IMR-90 (cell line): ENCODE measurements around the gene TSR3. TPM values are rescaled to one million over a fixed set of nuclear protein-coding genes. Genes with fewer than 3 reads are reported as not detected.
A peak's percentile ranks its signal among the peaks of the same experiment; 100 is the strongest.

ENCODE experiments used
- ATAC-seq: fragments of 200-7000 bp; cut with Tn5 transposase; 2 replicates; pipeline ENCODE4 v1.9.1; 2020; ENCODE audit warnings: low read depth, mild to moderate bottlenecking, moderate library complexity
- BruUV-seq: library from RNA; stranded (reverse); fragments of 400-500 nt; replicated peaks from 2 replicates; lab custom pipeline; 2021; lab: Mats Ljungman, UMichigan
- CTCF ChIA-PET: fragments of 300-600 bp; formaldehyde crosslinking; extraction: SDS; loops from one replicate; lab custom pipeline; 2021; ENCODE audit warnings: antibody characterized with exemption; lab: Yijun Ruan, JAX
- POLR2A ChIA-PET: fragments of 300-600 bp; sonication (Branson Sonifier 250); formaldehyde crosslinking; loops from one replicate; lab custom pipeline; 2022; ENCODE audit warnings: antibody characterized with exemption; ENCODE audit not compliant: unreplicated experiment; lab: Charles Lee
- DNase-seq: peaks from one replicate; pipeline ENCODE4 v3.0.0; 2013
- H2AFZ ChIP-seq: replicated peaks from 2 replicates; pipeline ENCODE3; 2013; ENCODE audit warnings: low read length, mild to moderate bottlenecking; ENCODE audit not compliant: poor library complexity
- H2AK5ac ChIP-seq: 2 replicates; pipeline ENCODE4 v1.6.1; 2013; ENCODE audit warnings: low read depth, low read length, inconsistent platforms
- H2AK9ac ChIP-seq: replicated peaks from 2 replicates; pipeline ENCODE3; 2013; ENCODE audit warnings: mild to moderate bottlenecking, low read depth, low read length, moderate library complexity; ENCODE audit not compliant: poor library complexity
- H2BK120ac ChIP-seq: 2 replicates; pipeline ENCODE4 v1.6.1; 2013; ENCODE audit warnings: low read depth, low read length, inconsistent platforms
- H2BK15ac ChIP-seq: 3 replicates; pipeline ENCODE4 v1.6.1; 2013; ENCODE audit warnings: low read depth, low read length, inconsistent platforms
- H2BK20ac ChIP-seq: 2 replicates; pipeline ENCODE4 v1.6.1; 2013; ENCODE audit warnings: low read depth, mild to moderate bottlenecking, inconsistent platforms, low read length, moderate library complexity
- H2BK5ac ChIP-seq: 2 replicates; pipeline ENCODE4 v1.6.1; 2013; ENCODE audit warnings: mild to moderate bottlenecking, low read depth, low read length, inconsistent platforms; ENCODE audit not compliant: poor library complexity, severe bottlenecking
- H3K14ac ChIP-seq: replicated peaks from 2 replicates; pipeline ENCODE4 v1.6.1; 2013; ENCODE audit warnings: low read depth, low read length, inconsistent platforms
- H3K18ac ChIP-seq: 2 replicates; pipeline ENCODE4 v1.6.1; 2013; ENCODE audit warnings: low read depth, low read length, control low read depth
- H3K23ac ChIP-seq: 2 replicates; pipeline ENCODE4 v1.6.1; 2013; ENCODE audit warnings: low read depth, low read length, inconsistent platforms
- H3K27ac ChIP-seq: 2 replicates; pipeline ENCODE4 v1.5.1; 2013; ENCODE audit warnings: mild to moderate bottlenecking, control low read depth, low read length; ENCODE audit not compliant: insufficient read depth
- H3K27me3 ChIP-seq: 2 replicates; pipeline ENCODE4 v1.6.1; 2013; ENCODE audit warnings: low read length; ENCODE audit not compliant: control insufficient read depth, insufficient read depth
- H3K36me3 ChIP-seq: 2 replicates; pipeline ENCODE4 v1.6.1; 2013; ENCODE audit warnings: low read length, mixed read lengths; ENCODE audit not compliant: control insufficient read depth, insufficient read depth
- H3K4ac ChIP-seq: 2 replicates; pipeline ENCODE4 v1.6.1; 2013; ENCODE audit warnings: low read depth, low read length, inconsistent platforms
- H3K4me1 ChIP-seq: 2 replicates; pipeline ENCODE4 v1.6.1; 2013; ENCODE audit warnings: low read length, mixed read lengths; ENCODE audit not compliant: control insufficient read depth, insufficient read depth
- H3K4me2 ChIP-seq: 2 replicates; pipeline ENCODE4 v1.6.1; 2013; ENCODE audit warnings: low read depth, mild to moderate bottlenecking, control low read depth, low read length, moderate library complexity
- H3K4me3 ChIP-seq: 2 replicates; pipeline ENCODE4 v1.5.1; 2013; ENCODE audit warnings: low read depth, mild to moderate bottlenecking, control low read depth, low read length, moderate library complexity; ENCODE audit not compliant: insufficient read depth
- H3K56ac ChIP-seq: 2 replicates; pipeline ENCODE4 v1.6.1; 2013; ENCODE audit warnings: low read length, inconsistent platforms; ENCODE audit not compliant: insufficient read depth; ENCODE audit errors: extremely low read depth
- H3K79me1 ChIP-seq, 2 experiments: 2 replicates each; pipeline ENCODE4 v1.6.1; 2013; ENCODE audit warnings: low read length in 2 of 2, inconsistent platforms in 1 of 2, low read depth in 1 of 2
- H3K9ac ChIP-seq: 2 replicates; pipeline ENCODE4 v1.6.1; 2013; ENCODE audit warnings: low read depth, low read length, control low read depth
- H3K9me1 ChIP-seq: 2 replicates; pipeline ENCODE4 v1.6.1; 2013; ENCODE audit warnings: low read length, inconsistent platforms; ENCODE audit not compliant: insufficient read depth
- H3K9me3 ChIP-seq: 2 replicates; pipeline ENCODE4 v1.6.1; 2013; ENCODE audit warnings: low read length; ENCODE audit not compliant: control insufficient read depth, insufficient read depth
- H4K20me1 ChIP-seq: 2 replicates; pipeline ENCODE4 v1.6.1; 2013; ENCODE audit warnings: low read length, inconsistent platforms; ENCODE audit not compliant: insufficient read depth
- H4K5ac ChIP-seq: 2 replicates; pipeline ENCODE4 v1.6.1; 2013; ENCODE audit warnings: mild to moderate bottlenecking, low read depth, low read length, control low read depth
- H4K8ac ChIP-seq, 2 experiments: 2 replicates each; pipeline ENCODE4 v1.6.1; 2013; ENCODE audit warnings: low read depth in 2 of 2, low read length in 2 of 2, control low read depth in 1 of 2, inconsistent platforms in 1 of 2
- H4K91ac ChIP-seq: 2 replicates; pipeline ENCODE4 v1.6.1; 2013; ENCODE audit warnings: low read depth, low read length, inconsistent platforms; ENCODE audit not compliant: insufficient read depth
- BHLHE40 ChIP-seq: fragments of 150-350 bp; IDR thresholded peaks from 2 replicates; pipeline ENCODE4 v1.6.1; 2016; ENCODE audit warnings: mild to moderate bottlenecking, low read depth, low read length
- CHD1 ChIP-seq: IDR thresholded peaks from 2 replicates; pipeline ENCODE4 v1.6.1; 2012; ENCODE audit warnings: low read depth, low read length, improper control_type of control experiment
- ELK1 ChIP-seq: fragments of 150-350 bp; IDR thresholded peaks from 2 replicates; pipeline ENCODE4 v1.6.1; 2016; ENCODE audit warnings: low read depth, mild to moderate bottlenecking, low read length, moderate library complexity, borderline replicate concordance
- MAZ ChIP-seq: IDR thresholded peaks from 2 replicates; pipeline ENCODE4 v1.6.1; 2012; ENCODE audit warnings: low read depth, mild to moderate bottlenecking, low read length, improper control_type of control experiment, moderate library complexity, borderline replicate concordance
- NFE2L2 ChIP-seq: fragments of 150-350 bp; IDR thresholded peaks from 2 replicates; pipeline ENCODE4 v1.6.1; 2016; ENCODE audit warnings: low read depth, mild to moderate bottlenecking, low read length
- RAD21 ChIP-seq: IDR thresholded peaks from 2 replicates; pipeline ENCODE4 v1.6.1; 2012; ENCODE audit warnings: low read length, improper control_type of control experiment
- RFX5 ChIP-seq: IDR thresholded peaks from 2 replicates; pipeline ENCODE4 v1.8.0; 2012; ENCODE audit warnings: low read depth, mild to moderate bottlenecking, low read length, moderate library complexity
- SMC3 ChIP-seq: fragments of 150-350 bp; IDR thresholded peaks from 2 replicates; pipeline ENCODE4 v1.6.1; 2016; ENCODE audit warnings: low read depth, mild to moderate bottlenecking, antibody characterized with exemption, low read length, moderate library complexity
- WGBS, 2 experiments: methylation state at CpG; one replicate each; pipeline versions ENCODE4 v1.1.5 to v1.1.7; 2013; ENCODE audit warnings: missing lambda C conversion rate in 2 of 2; ENCODE audit not compliant: insufficient read length in 1 of 2; ENCODE audit errors: extremely low coverage in 2 of 2; 5-methylcytosine and 5-hydroxymethylcytosine counted together
- dilution Hi-C: fragments of 300-500 bp; cut with HindIII; formaldehyde crosslinking; loops from one replicate; pipeline ENCODE4 v1.14.3; 2018; ENCODE audit warnings: low sequenced_read_pairs; ENCODE audit not compliant: unreplicated experiment
- in situ Hi-C: fragments of 300-500 bp; cut with MboI; formaldehyde crosslinking; loops from 3 replicates; pipeline ENCODE4 v1.14.3; 2019; ENCODE audit warnings: low sequenced_read_pairs, inconsistent platforms, mixed read lengths
- intact Hi-C: fragments of 100-400 bp; cut with micrococcal nuclease; formaldehyde crosslinking; loops from 2 replicates; pipeline ENCODE4 v1.10.0; 2022
- polyA plus RNA-seq, 3 experiments: library from polyadenylated mRNA; depleted of rRNA; stranded (reverse); fragments of >200 nt; gene quantifications; 2 replicates each; pipeline ENCODE4 v1.2.3, GENCODE V29; 2012; ENCODE audit warnings: low replicate concordance in 1 of 3
- total RNA-seq: library from RNA; depleted of rRNA; stranded (reverse); fragments of >200 nt; gene quantifications from 2 replicates; pipeline ENCODE4 v1.2.3, GENCODE V29; 2012
- TF ChIP-seq, protein P1 (sequence below): fragments of 150-350 bp; IDR thresholded peaks from 2 replicates; pipeline ENCODE4 v1.6.1; 2017; ENCODE audit warnings: mild to moderate bottlenecking, antibody characterized with exemption, low read length, low read depth

The TSR3 gene
- total and polyA plus RNA-seq, 2 of the 4 experiments (the other 2 are of a cell fraction) = 38.0 to 52.9 TPM

GRCh38 chr16:1383556-1383955, 31.9 kb upstream of the TSR3 start:
- Histone ChIP-seq H3K36me3 (peaks cover 23% of the 10 kb centered on the region), H3K4ac (no peak overlapping the region), H4K91ac (no peak overlapping the region), H3K18ac (no peak overlapping the region), H2BK15ac (no peak overlapping the region), H4K5ac (no peak overlapping the region), H2BK20ac (no peak overlapping the region), H3K27me3 (no peaks in the 10 kb centered on the region), H3K79me1 (peaks cover 2 to 6% of the 10 kb centered on the region in 2 experiments; a peak in 3 of 4 replicates), H3K27ac (no peak overlapping the region), H2AFZ (no peak overlapping the region), H3K9ac (no peak overlapping the region), H4K8ac (no peak overlapping the region), H3K14ac (no peak overlapping the region), H2BK120ac (no peak overlapping the region), H3K4me3 (no peak overlapping the region), H3K9me3 (no peaks in the 10 kb centered on the region), H2BK5ac (no peak overlapping the region), H4K20me1 (no peaks in the 10 kb centered on the region), H3K56ac (no peak overlapping the region), H3K23ac (no peak overlapping the region), H2AK9ac (peak overlapping the region; percentile 13), H3K4me2 (no peak overlapping the region), H2AK5ac (no peak overlapping the region), H3K9me1 (0 out of 2 replicates have a peak, but pooled peaks cover 2% of the 10 kb centered on the region), H3K4me1 (peaks cover 5% of the 10 kb centered on the region)
- ChIA-PET CTCF (no interaction called here), POLR2A (no interaction called here)
- TF ChIP-seq, protein P1, sequence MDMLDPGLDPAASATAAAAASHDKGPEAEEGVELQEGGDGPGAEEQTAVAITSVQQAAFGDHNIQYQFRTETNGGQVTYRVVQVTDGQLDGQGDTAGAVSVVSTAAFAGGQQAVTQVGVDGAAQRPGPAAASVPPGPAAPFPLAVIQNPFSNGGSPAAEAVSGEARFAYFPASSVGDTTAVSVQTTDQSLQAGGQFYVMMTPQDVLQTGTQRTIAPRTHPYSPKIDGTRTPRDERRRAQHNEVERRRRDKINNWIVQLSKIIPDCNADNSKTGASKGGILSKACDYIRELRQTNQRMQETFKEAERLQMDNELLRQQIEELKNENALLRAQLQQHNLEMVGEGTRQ = no peak
- TF ChIP-seq SMC3 (no peak), RAD21 (no peak), ELK1 (no peak), MAZ (no peak), RFX5 (no peak), NFE2L2 (no peak), CHD1 (no peak), BHLHE40 (no peak)
- 93% methylated on average over 9 of the region's 18 CpGs; no CpG with 5 or more reads in 1 of the 2 experiments for WGBS, 2 experiments
- ATAC-seq = no peak
- BruUV-seq = no TSS peak
- dilution Hi-C loops = no loop called here
- intact Hi-C loops = no loop called here
- DNase-seq = no peak
- in situ Hi-C loops = no loop called here
